Transverse colon (tissue), 4 donors: ENCODE measurements around the gene COL6A1.

Experiments used
- POLR2AphosphoS5 ChIP-seq, 3 donors: sonication (generic); formaldehyde crosslinking; IDR thresholded peaks; one replicate each; pipeline ENCODE4 v1.6.1; 2016; ENCODE audit warnings: antibody characterized with exemption in 3 of 3
- TF ChIP-seq, protein P1 (sequence below), 5 experiments: fragments of 200-600 bp in 3 of 5; fragments of 450-650 bp in 2 of 5; sonication (generic) in 3 of 5; IDR thresholded peaks; 1 replicate in 2 of 5; 2 replicates in 3 of 5; pipeline ENCODE4 v1.5.1; 2016 to 2017; ENCODE audit warnings: antibody characterized with exemption in 5 of 5, inconsistent platforms in 3 of 5, mild to moderate bottlenecking in 2 of 5, moderate library complexity in 1 of 5

DNA sequence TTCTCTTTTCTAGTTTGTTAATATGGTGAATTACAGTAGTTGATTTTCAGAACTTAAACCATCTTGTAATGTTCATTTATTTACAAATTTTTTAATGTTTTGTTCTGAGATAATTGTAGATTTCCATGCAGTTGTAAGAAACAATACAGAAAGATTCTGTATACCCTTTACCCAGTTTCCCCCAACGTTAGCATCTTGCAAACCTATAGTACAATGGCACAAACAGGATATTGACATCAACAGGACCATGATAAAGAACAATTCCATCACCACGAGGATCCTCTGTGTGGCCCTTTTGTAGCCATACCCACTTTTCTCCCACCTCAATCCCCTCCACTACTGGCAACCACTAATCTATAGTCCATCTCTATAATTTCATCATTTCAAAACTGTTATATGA, 33.3 kb downstream of the COL6A1 start:
- no peak for TF ChIP-seq POLR2AphosphoS5 (IDR thresholded peaks at IDR 0.05)
- TF ChIP-seq, protein P1, sequence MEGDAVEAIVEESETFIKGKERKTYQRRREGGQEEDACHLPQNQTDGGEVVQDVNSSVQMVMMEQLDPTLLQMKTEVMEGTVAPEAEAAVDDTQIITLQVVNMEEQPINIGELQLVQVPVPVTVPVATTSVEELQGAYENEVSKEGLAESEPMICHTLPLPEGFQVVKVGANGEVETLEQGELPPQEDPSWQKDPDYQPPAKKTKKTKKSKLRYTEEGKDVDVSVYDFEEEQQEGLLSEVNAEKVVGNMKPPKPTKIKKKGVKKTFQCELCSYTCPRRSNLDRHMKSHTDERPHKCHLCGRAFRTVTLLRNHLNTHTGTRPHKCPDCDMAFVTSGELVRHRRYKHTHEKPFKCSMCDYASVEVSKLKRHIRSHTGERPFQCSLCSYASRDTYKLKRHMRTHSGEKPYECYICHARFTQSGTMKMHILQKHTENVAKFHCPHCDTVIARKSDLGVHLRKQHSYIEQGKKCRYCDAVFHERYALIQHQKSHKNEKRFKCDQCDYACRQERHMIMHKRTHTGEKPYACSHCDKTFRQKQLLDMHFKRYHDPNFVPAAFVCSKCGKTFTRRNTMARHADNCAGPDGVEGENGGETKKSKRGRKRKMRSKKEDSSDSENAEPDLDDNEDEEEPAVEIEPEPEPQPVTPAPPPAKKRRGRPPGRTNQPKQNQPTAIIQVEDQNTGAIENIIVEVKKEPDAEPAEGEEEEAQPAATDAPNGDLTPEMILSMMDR (IDR thresholded peaks at IDR 0.05), result no peak
